Heart right ventricle (tissue), 16 donors: Measurements from ENCODE around the gene ENSA. TPM values are rescaled to one million over a fixed set of nuclear protein-coding genes. Genes with fewer than 3 reads are reported as not detected.
A peak's percentile ranks its signal among the peaks of the same experiment; 100 is the strongest.

Experiments
- ATAC-seq, 8 donors: fragments of 200-7000 bp; cut with Tn5 transposase; one replicate each; pipeline ENCODE4 v1.9.1; 2020; ENCODE audit warnings: mild to moderate bottlenecking in 8 of 8, moderate library complexity in 8 of 8, moderate number of reproducible peaks in 1 of 8
- DNase-seq, 2 donors: peaks; one replicate each; pipeline ENCODE4 v3.0.0-alpha.2; 2020
- H3K27ac ChIP-seq, 10 donors: fragments of 200-600 bp; sonication (generic) in 2 of 10; one replicate each; pipeline versions ENCODE4 v1.5.0 to v1.8.0; 2020 to 2022; ENCODE audit warnings: mild to moderate bottlenecking in 3 of 10
- H3K27me3 ChIP-seq, 7 donors: fragments of 200-600 bp; one replicate each; pipeline ENCODE4 v1.8.0; 2021 to 2022; ENCODE audit warnings: mild to moderate bottlenecking in 2 of 7
- H3K36me3 ChIP-seq, 9 donors: fragments of 200-600 bp; sonication (generic) in 1 of 9; one replicate each; pipeline versions ENCODE4 v1.5.0 to v1.8.0; 2020 to 2022; ENCODE audit warnings: mild to moderate bottlenecking in 2 of 9
- H3K4me1 ChIP-seq, 9 donors: fragments of 200-600 bp; sonication (generic) in 1 of 9; one replicate each; pipeline versions ENCODE4 v1.5.0 to v1.8.0; 2020 to 2022; ENCODE audit warnings: mild to moderate bottlenecking in 4 of 9
- H3K4me3 ChIP-seq, 10 donors: fragments of 200-600 bp; sonication (generic) in 2 of 10; one replicate each; pipeline versions ENCODE4 v1.5.0 to v1.8.0; 2020 to 2022; ENCODE audit warnings: mild to moderate bottlenecking in 7 of 10, moderate library complexity in 2 of 10
- H3K9me3 ChIP-seq, 11 donors: fragments of 200-600 bp in 10 of 11; sonication (generic) in 2 of 11; one replicate each; pipeline versions ENCODE4 v1.5.0 to v1.8.0; 2013 to 2022; ENCODE audit warnings: mild to moderate bottlenecking in 2 of 11, control low read depth in 1 of 11, moderate library complexity in 1 of 11
- WGBS, 2 donors: extraction: QIAGEN DNeasy Blood & Tissue Kit; methylation state at CpG; one replicate each; pipeline ENCODE4 v1.1.7; 2013; ENCODE audit warnings: inconsistent platforms in 1 of 2; 5-methylcytosine and 5-hydroxymethylcytosine counted together
- intact Hi-C, 10 donors: fragments of 100-400 bp; cut with DNase I; formaldehyde crosslinking; loops; one replicate each; pipeline versions ENCODE4 v1.11.1 to v1.14.2; 2022
- polyA plus RNA-seq, 2 donors: library from polyadenylated mRNA; stranded (reverse); fragments of 200-250 nt; gene quantifications; one replicate each; pipeline ENCODE4 v1.2.3, GENCODE V29; 2013
- total RNA-seq, 10 donors: library from RNA; stranded (reverse); fragmentation: NEBNext Ultra II Directional in 3 of 10; extraction: Animal tissue kit (Norgen Biotek cat#: 25700) in 3 of 10; gene quantifications; one replicate each; pipeline versions ENCODE4 v1.2.1 to v1.2.4, GENCODE V29; 2021 to 2023
- TF ChIP-seq, protein P1 (sequence below), 9 donors: fragments of 200-600 bp; sonication (generic) in 2 of 9; IDR thresholded peaks; one replicate each; pipeline versions ENCODE4 v1.5.0 to v1.8.0; 2021 to 2022; ENCODE audit warnings: antibody characterized with exemption in 9 of 9, mild to moderate bottlenecking in 5 of 9, moderate library complexity in 1 of 9
- donor health status: Arrhythmogenic right ventricular cardiomyopathy.
- donor health status: ischemic (EF 13 %, LVEDD 7.1; RV severe dilation, severe dysfunction).
- donor health status: healthy with polysubstance abuse.
- donor health status: DM: no; HTN: yes; CAD: no.
- donor health status: DM: no; HTN: no; CAD: no.
- donor health status: ischemic (EF 25% LVEDD 6.9; RV normal size, moderate dysfunction).
- donor health status: ischemic (EF 25% LVEDD 5.7; RV mildly dilated, moderate dysfunction).
- donor health status: healthy.
- donor health status: DM: yes; HTN: yes; CAD: no.
- donor health status: Ischemic cardiomyopathy.
- donor health status: ischemic (EF 35%, LVEDD 5.7; RV mildly dilated, moderate dysfunction).
- donor health status: nonischemic (EF 11% LVEDD 7.7; RV severe dilation, severe dysfunction).
- donor health status: DM: yes; HTN: yes; CAD: no.
- donor health status: PGD.
- donor health status: ischemic (EF 29% LVEDD 5.4; RV normal size, mild dysfunction).
- donor health status: nonischemic (EF 23%, LVEDD 6.1; RV moderate dilation, normal function).

Gene ENSA
- total and polyA plus RNA-seq, 12 donors: 66.7 to 148 (median 129) TPM

DNA sequence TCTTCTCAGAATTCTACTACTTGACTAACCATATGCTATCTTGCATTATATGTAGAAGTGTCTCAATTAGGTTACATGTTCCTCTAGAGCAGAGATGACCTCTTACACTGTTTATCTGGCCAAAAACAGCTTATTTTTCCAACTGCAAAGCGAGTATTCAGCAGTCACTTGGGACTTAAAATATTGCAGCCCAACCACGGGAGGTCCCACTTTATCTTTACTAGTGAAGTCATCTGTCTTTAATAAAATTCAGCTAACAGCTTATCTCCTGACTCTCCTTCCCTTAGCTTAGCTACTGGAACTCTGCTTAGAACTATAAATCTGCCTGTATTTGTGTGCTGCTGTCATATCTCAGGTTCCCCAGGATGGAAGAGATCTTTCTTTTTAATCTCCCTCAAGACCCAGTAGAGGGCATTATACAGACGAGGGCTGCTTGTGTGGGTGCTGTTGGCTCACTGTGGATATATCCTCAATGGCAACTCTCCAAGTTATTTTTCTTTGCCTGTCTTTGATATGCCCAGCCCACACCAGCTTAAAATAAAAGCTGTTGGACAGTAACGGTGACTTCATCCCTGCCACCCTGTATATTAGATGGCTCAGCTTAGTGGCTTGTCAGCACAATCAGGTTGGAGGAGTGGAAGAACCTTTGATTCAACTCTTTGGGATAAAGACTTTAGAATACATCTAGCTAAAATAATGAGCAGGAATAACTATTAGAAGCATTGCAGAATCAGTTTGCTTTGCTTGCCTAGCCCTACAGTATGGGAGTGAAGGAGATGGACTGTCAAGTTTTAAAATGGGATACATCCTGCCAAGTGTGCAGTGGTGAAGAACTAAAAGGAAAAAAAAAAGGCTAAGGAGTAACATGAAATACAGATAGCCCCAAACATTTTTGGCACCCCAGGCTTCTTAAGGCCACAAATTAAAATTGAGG is 9.6 kb downstream of the ENSA start:
- no peaks in the 10 kb centered on the region for H3K9me3 ChIP-seq
- H3K4me3 ChIP-seq: peak overlapping the region in 2 of 10 donors; percentile 1 to 5
- peak in 1 of 2 donors; percentile 50 for DNase-seq
- intact Hi-C loops: loop anchor here in 9 of 10 donors (2.0 to 10.0 kb wide), 8 partner anchors 38 to 355 kb away; partner anchors contain the start of genes MCL1 (in 2 of the 9) and CERS2 (in 1 of the 9)
- peak overlapping the region; percentile 2 to 87 (median 76) for H3K27ac ChIP-seq
- H3K4me1 ChIP-seq: peaks cover 8 to 75% (median 47%) of the 10 kb centered on the region in 9 donors
- ATAC-seq: peak; percentile 56 to 90 (median 83)
- H3K36me3 ChIP-seq: peaks cover 0 to 93% (median 36%) of the 10 kb centered on the region in 9 donors
- 9 to 10% methylated on average over 4 of the region's 4 CpGs for whole genome bisulfite sequencing, 2 donors
- TF ChIP-seq, protein P1, sequence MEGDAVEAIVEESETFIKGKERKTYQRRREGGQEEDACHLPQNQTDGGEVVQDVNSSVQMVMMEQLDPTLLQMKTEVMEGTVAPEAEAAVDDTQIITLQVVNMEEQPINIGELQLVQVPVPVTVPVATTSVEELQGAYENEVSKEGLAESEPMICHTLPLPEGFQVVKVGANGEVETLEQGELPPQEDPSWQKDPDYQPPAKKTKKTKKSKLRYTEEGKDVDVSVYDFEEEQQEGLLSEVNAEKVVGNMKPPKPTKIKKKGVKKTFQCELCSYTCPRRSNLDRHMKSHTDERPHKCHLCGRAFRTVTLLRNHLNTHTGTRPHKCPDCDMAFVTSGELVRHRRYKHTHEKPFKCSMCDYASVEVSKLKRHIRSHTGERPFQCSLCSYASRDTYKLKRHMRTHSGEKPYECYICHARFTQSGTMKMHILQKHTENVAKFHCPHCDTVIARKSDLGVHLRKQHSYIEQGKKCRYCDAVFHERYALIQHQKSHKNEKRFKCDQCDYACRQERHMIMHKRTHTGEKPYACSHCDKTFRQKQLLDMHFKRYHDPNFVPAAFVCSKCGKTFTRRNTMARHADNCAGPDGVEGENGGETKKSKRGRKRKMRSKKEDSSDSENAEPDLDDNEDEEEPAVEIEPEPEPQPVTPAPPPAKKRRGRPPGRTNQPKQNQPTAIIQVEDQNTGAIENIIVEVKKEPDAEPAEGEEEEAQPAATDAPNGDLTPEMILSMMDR (IDR thresholded peaks at IDR 0.05): peak in 7 of 9 donors; percentile 15 to 39 (median 33)
- H3K27me3 ChIP-seq: no peaks in the 10 kb centered on the region

DNA sequence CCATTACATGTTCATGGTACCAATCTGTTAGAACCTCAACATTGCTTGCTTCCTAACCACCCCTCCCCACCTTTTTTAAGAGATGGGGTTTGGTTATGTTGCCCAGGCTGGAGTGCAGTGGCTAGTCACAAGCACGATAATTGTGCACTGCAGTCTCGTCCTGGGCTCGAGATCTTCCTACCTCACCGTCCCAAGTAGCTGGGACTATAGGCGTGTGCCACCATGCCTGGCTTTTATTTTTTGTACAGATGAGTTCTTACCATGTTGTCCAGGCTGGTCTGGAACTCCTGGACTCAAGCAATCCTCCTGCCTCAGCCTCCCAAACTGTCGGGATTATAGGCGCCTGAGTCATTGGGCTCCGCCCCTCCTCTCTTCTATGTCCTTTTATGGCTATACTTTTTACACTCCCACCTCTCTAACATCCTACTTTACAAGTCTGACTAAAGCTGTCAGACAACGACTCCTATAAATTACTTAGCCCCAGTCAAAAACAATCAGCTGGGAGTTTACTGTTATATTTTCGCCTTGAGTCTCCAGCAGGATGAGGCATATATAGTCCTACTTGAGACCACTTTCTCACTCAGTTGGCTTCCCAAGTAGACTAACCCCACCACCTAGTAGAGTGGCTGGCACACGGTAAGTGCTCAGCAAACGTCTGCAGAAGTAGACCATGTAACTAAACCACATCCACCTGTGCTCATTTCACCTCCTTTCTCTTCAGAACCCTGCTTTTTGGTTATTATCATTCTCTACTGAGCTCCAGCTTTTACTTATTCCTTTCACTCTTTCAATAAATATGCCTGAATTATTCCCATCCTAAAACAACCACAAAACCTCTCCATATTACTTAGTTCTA is 13.8 kb downstream of the ENSA start:
- ATAC-seq: no peak
- intact Hi-C loops: loop anchor here in 3 of 10 donors (5.0 kb wide), 3 partner anchors 33 to 53 kb away; partner anchors contain the start of gene MCL1 (in 1 of the 3)
- TF ChIP-seq, protein P1 (IDR thresholded peaks at IDR 0.05): no peak
- DNase-seq: no peak
- 89 to 92% methylated on average over 12 of the region's 12 CpGs for WGBS, 2 donors
- H3K36me3 ChIP-seq: peaks cover 0 to 55% (median 17%) of the 10 kb centered on the region in 9 donors
- H3K4me1 ChIP-seq: peaks cover 13 to 82% (median 57%) of the 10 kb centered on the region in 9 donors
- H3K9me3 ChIP-seq: no peaks in the 10 kb centered on the region
- H3K27me3 ChIP-seq: no peaks in the 10 kb centered on the region
- peak overlapping the region in 7 of 10 donors; percentile 80 to 96 (median 87) for H3K27ac ChIP-seq
- no peak overlapping the region for H3K4me3 ChIP-seq

DNA sequence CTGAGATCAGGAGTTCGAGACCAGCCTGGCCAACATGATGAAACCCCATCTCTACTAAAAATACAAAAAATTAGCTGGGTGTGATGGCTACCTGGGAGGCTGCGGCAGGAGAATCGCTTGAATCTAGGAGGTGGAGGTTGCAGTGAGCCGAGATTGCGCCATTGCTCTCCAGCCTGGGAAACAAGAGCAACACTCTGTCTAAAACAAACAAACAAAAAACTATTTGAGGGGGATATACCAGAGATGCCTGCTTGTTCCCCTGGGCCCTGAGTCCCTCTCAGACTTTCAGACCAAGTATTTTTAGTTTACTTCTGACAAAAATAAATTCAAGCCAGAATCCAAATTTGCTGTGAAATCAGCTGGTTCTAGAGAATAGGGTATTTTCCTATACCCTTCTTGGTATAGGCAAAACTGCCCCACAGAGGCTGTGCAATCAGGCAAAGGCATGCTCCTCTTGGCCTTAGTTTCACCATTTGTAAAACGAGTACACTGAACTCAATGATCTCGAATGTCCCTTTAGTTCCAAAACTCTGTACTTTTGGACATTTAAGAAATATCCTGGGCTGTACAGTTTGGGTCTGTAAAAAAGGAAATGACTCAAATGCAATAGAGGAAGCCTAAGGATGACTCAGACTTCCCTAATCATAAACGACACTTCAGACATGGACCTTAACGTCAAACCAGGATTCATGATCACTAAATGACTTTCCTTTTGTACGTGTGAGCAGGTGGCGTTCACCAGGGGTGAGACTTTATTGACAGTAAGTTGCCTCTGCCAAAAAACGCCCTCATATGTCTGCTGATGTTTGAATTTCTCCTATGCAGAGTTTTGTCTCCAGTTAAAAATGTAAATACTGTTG is 16.1 kb downstream of the ENSA start:
- intact Hi-C loops: loop anchor here in 2 of 10 donors (2.0 to 5.0 kb wide), 3 partner anchors 34 to 52 kb away; partner anchors contain the start of gene MCL1 (in 2 of the 2)
- Histone ChIP-seq H3K9me3 (no peaks in the 10 kb centered on the region), H3K4me3 (peak overlapping the region in 4 of 10 donors; percentile 3 to 34 (median 18)), H3K27ac (peak overlapping the region; percentile 68 to 96 (median 84)), H3K27me3 (no peaks in the 10 kb centered on the region), H3K4me1 (peaks cover 9 to 80% (median 53%) of the 10 kb centered on the region in 9 donors), H3K36me3 (peaks cover 0 to 40% (median 17%) of the 10 kb centered on the region in 9 donors)
- TF ChIP-seq, protein P1 (IDR thresholded peaks at IDR 0.05): no peak
- ATAC-seq: peak; percentile 59 to 85 (median 75)
- DNase-seq: peak in 1 of 2 donors; percentile 71
- WGBS, 2 donors: 48 to 58% methylated on average over 12 of the region's 12 CpGs
